PC-3 (cell line): ENCODE measurements around the gene SLC46A2. TPM values are rescaled to one million over a fixed set of nuclear protein-coding genes. Genes with fewer than 3 reads are reported as not detected.

Experiments used
- ATAC-seq: fragments of 200-7000 bp; cut with Tn5 transposase; 2 replicates; pipeline ENCODE4 v1.9.1; 2020; ENCODE audit warnings: mild to moderate bottlenecking, moderate library complexity
- BruUV-seq: library from RNA; stranded (reverse); fragments of 400-500 nt; replicated peaks from 2 replicates; lab custom pipeline; 2021; lab: Mats Ljungman, UMichigan
- CTCF ChIA-PET: fragments of 300-600 bp; sonication (Branson Sonifier 250); formaldehyde crosslinking; loops from one replicate; lab custom pipeline; 2022; ENCODE audit warnings: antibody characterized with exemption; lab: Charles Lee
- POLR2A ChIA-PET: fragments of 300-600 bp; sonication (Branson Sonifier 250); formaldehyde crosslinking; loops from one replicate; lab custom pipeline; 2022; ENCODE audit warnings: antibody characterized with exemption; ENCODE audit not compliant: unreplicated experiment; lab: Charles Lee
- DNase-seq: peaks from one replicate; pipeline ENCODE4 v3.0.0-alpha.2; 2015
- H2AFZ ChIP-seq: fragments of 300-600 bp; sonication (generic); 2 replicates; pipeline ENCODE4 v1.6.0; 2016; ENCODE audit warnings: antibody characterized with exemption, low read length
- H3F3A ChIP-seq: fragments of 300-600 bp; sonication (generic); one replicate; pipeline ENCODE4 v1.6.0; 2017; ENCODE audit warnings: antibody characterized with exemption, low read length, control low read depth, mild to moderate bottlenecking; ENCODE audit not compliant: unreplicated experiment
- H3K27ac ChIP-seq: fragments of 300-600 bp; sonication (generic); 2 replicates; pipeline ENCODE4 v1.5.1; 2016; ENCODE audit warnings: mild to moderate bottlenecking, low read length
- H3K27me3 ChIP-seq: fragments of 300-600 bp; sonication (generic); 2 replicates; pipeline ENCODE4 v1.6.1; 2016; ENCODE audit warnings: low read length, mixed read lengths
- H3K36me3 ChIP-seq: fragments of 300-600 bp; sonication (generic); 2 replicates; pipeline ENCODE4 v1.6.1; 2016; ENCODE audit warnings: low read depth, mixed run types, low read length, mixed read lengths
- H3K4me1 ChIP-seq: fragments of 300-600 bp; sonication (generic); 2 replicates; pipeline ENCODE4 v1.5.1; 2016; ENCODE audit warnings: low read length; ENCODE audit not compliant: insufficient read depth
- H3K4me2 ChIP-seq: fragments of 300-600 bp; sonication (generic); 2 replicates; pipeline ENCODE4 v1.6.0; 2016; ENCODE audit warnings: low read length
- H3K4me3 ChIP-seq: fragments of 300-600 bp; sonication (generic); 2 replicates; pipeline ENCODE4 v1.5.1; 2016; ENCODE audit warnings: mild to moderate bottlenecking, low read length, mixed read lengths
- H3K79me2 ChIP-seq: fragments of 300-600 bp; sonication (generic); 2 replicates; pipeline ENCODE4 v1.6.1; 2017; ENCODE audit warnings: low read length, mixed read lengths
- H3K9ac ChIP-seq: fragments of 300-600 bp; sonication (generic); 2 replicates; pipeline ENCODE4 v1.6.0; 2016; ENCODE audit warnings: mild to moderate bottlenecking, low read length
- H3K9me2 ChIP-seq: fragments of 300-600 bp; sonication (generic); replicated peaks from 2 replicates; pipeline ENCODE4 v1.6.1; 2016; ENCODE audit warnings: mixed run types, low read length, mixed read lengths
- H3K9me3 ChIP-seq: fragments of 300-600 bp; sonication (generic); 2 replicates; pipeline ENCODE4 v1.6.1; 2016; ENCODE audit warnings: low read length, mixed read lengths
- H4K20me1 ChIP-seq: fragments of 300-600 bp; sonication (generic); 2 replicates; pipeline ENCODE4 v1.6.1; 2016; ENCODE audit warnings: low read length, mixed read lengths
- EZH2 ChIP-seq: fragments of 300-600 bp; sonication (generic); IDR thresholded peaks from one replicate; pipeline ENCODE4 v1.6.1; 2017; ENCODE audit warnings: antibody characterized with exemption, mild to moderate bottlenecking, low read length; ENCODE audit not compliant: unreplicated experiment
- EZH2phosphoT487 ChIP-seq: fragments of 300-600 bp; sonication (generic); IDR thresholded peaks from 2 replicates; pipeline ENCODE4 v1.6.1; 2018; ENCODE audit warnings: mild to moderate bottlenecking, antibody characterized with exemption, low read length, borderline replicate concordance
- intact Hi-C: fragments of 100-400 bp; cut with micrococcal nuclease; formaldehyde crosslinking; loops from 2 replicates; pipeline ENCODE4 v1.9.0; 2023
- total RNA-seq: library from RNA; depleted of rRNA; stranded (reverse); fragments of >200 nt; gene quantifications from 2 replicates; pipeline ENCODE4 v1.2.3, GENCODE V29; 2014
- TF ChIP-seq, protein P1 (sequence below): fragments of 300-600 bp; sonication (generic); conservative IDR thresholded peaks from 2 replicates; pipeline ENCODE4 v1.5.1; 2017; ENCODE audit warnings: antibody characterized with exemption, low read depth, mild to moderate bottlenecking, low read length

Gene SLC46A2
- total RNA-seq, 1 experiment from 2014 or later, result not detected

DNA sequence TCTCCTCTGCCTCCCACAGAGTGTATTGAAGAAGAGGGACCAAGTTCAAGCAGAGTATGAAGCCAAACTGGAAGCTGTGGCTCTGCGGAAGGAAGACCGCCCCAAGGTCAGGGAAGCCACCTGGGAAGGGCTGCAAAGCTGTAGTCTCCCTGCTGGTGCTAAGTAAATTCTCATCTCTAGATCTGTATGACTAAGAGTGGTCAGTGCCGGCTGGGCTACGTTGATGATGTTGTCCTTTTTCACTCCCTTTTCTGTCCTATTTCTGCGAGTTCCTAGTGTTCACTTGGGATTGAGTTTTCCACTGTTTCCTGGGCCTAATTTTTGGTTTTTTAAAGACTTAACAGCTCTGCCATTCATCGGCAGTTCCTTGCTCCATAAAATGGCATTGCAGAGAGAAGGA, 39.8 kb downstream of the SLC46A2 start:
- Histone ChIP-seq H3K9me3 (no peaks in the 10 kb centered on the region), H3K36me3 (no peaks in the 10 kb centered on the region), H3K9me2 (no peaks in the 10 kb centered on the region), H3K27me3 (no peaks in the 10 kb centered on the region), H3K9ac (no peak overlapping the region), H3K79me2 (no peaks in the 10 kb centered on the region), H2AFZ (no peak overlapping the region), H3K4me2 (no peak overlapping the region), H3K27ac (no peak overlapping the region), H3K4me3 (no peak overlapping the region), H4K20me1 (no peaks in the 10 kb centered on the region), H3F3A (no peaks in the 10 kb centered on the region), H3K4me1 (no peaks in the 10 kb centered on the region)
- ATAC-seq (no peak), DNase-seq (no peak)
- CTCF ChIA-PET, result no interaction called here
- intact Hi-C loops, result no loop called here
- BruUV-seq, result no TSS peak
- no peak for TF ChIP-seq EZH2phosphoT487
- TF ChIP-seq EZH2, result no peak
- TF ChIP-seq, protein P1, sequence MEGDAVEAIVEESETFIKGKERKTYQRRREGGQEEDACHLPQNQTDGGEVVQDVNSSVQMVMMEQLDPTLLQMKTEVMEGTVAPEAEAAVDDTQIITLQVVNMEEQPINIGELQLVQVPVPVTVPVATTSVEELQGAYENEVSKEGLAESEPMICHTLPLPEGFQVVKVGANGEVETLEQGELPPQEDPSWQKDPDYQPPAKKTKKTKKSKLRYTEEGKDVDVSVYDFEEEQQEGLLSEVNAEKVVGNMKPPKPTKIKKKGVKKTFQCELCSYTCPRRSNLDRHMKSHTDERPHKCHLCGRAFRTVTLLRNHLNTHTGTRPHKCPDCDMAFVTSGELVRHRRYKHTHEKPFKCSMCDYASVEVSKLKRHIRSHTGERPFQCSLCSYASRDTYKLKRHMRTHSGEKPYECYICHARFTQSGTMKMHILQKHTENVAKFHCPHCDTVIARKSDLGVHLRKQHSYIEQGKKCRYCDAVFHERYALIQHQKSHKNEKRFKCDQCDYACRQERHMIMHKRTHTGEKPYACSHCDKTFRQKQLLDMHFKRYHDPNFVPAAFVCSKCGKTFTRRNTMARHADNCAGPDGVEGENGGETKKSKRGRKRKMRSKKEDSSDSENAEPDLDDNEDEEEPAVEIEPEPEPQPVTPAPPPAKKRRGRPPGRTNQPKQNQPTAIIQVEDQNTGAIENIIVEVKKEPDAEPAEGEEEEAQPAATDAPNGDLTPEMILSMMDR, result no peak
- POLR2A ChIA-PET, result no interaction called here

DNA sequence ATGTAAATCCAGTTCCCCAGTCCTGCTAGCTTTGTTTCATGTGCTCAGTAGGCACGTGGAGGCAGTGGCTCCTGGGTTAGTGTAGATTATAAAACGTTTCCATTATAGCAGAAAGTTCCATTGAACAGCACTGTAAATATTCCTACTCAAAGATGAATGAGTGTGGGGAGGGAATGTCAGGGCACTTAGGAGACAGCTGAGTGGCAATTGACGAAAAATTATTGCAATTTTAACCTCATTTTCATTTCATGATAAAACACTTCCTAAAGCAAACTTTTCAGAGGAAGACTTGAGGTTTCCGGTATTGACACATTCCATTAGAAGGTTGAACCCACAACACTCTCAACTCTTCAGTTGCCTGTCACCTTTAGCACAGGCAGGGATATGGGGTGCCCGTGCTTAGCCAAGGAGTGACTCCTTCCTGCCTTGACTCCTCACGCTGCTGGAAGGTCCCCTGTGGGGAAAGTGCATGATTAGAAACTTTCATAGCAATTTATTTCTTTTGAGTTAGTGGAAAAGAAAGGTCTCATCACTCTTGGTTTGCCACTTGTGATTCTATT, 41.2 kb downstream of the SLC46A2 start:
- Histone ChIP-seq H2AFZ (no peak overlapping the region), H3K9me2 (no peaks in the 10 kb centered on the region), H3K4me3 (no peak overlapping the region), H3K9ac (no peak overlapping the region), H3K4me2 (no peak overlapping the region), H3K4me1 (peaks cover 5% of the 10 kb centered on the region; the same call in 1 of the 2 replicates), H3K79me2 (no peaks in the 10 kb centered on the region), H3K36me3 (no peaks in the 10 kb centered on the region), H3F3A (no peaks in the 10 kb centered on the region), H3K9me3 (no peaks in the 10 kb centered on the region), H3K27me3 (no peaks in the 10 kb centered on the region), H3K27ac (no peak overlapping the region), H4K20me1 (no peaks in the 10 kb centered on the region)
- DNase-seq (no peak), ATAC-seq (no peak)
- intact Hi-C loops, result no loop called here
- TF ChIP-seq, protein P1, result no peak
- TF ChIP-seq EZH2 (no peak), EZH2phosphoT487 (no peak)
- BruUV-seq, result no TSS peak
- CTCF ChIA-PET, result no interaction called here
- POLR2A ChIA-PET, result no interaction called here

DNA sequence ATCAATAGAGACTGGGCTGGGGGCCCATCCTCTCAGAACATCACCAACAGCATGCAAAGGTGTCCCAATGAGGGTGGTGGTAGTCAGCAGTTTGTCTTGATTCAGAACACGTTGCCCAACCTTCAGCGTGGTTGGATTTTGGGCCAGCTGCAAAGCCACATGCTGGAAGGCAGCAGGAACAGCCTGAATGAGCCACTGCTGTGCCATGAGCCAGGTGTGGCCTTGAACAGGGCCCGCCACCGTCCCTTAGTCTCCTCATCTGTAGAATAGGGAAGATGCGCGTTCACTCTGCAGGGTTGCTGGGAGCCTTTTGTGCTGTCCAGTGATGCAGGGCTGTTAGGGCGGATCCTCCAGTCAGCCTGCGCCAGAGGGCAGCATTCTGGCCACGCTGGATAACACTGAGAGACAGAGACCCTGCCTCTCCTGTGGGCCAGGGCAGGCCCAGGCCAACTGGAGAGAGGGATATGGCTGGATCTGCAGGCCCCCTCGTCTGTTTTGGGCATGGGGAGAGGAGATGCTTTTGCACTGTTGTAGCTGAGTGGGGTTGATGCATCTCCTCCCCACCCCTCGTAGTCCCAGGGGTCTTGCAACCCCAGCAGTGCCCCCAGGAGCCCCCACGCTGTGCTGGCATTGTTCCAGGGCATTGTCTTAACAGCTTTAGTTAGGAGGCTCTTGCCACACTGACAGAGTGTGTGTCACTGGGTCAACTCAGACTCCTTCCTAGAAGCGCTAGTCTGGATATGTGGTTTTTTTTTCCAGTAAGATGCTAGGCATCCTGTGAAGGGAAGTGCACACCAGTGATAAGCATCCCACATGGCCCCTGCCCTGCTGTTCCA, 42.1 kb downstream of the SLC46A2 start:
- Histone ChIP-seq H3K9me3 (no peaks in the 10 kb centered on the region), H3K4me2 (no peak overlapping the region), H3K4me3 (no peak overlapping the region), H3K79me2 (no peaks in the 10 kb centered on the region), H3K36me3 (no peaks in the 10 kb centered on the region), H3K9ac (no peak overlapping the region), H4K20me1 (no peaks in the 10 kb centered on the region), H2AFZ (no peak overlapping the region), H3K27me3 (no peaks in the 10 kb centered on the region), H3K27ac (no peak overlapping the region), H3K4me1 (peaks cover 5% of the 10 kb centered on the region; the same call in 1 of the 2 replicates), H3K9me2 (no peaks in the 10 kb centered on the region), H3F3A (no peaks in the 10 kb centered on the region)
- CTCF ChIA-PET, result no interaction called here
- no TSS peak for BruUV-seq
- ATAC-seq (no peak), DNase-seq (no peak)
- POLR2A ChIA-PET, result no interaction called here
- intact Hi-C loops, result no loop called here
- no peak for TF ChIP-seq EZH2phosphoT487
- TF ChIP-seq EZH2, result no peak
- TF ChIP-seq, protein P1, result no peak
